ENCODE data around the gene CD68.
"Not testable (repeated sequence)": the region's sequence is repeated elsewhere in the genome, so short reads cannot be mapped to it uniquely, and the experiment has no call there.

CD68 gene

DNA sequence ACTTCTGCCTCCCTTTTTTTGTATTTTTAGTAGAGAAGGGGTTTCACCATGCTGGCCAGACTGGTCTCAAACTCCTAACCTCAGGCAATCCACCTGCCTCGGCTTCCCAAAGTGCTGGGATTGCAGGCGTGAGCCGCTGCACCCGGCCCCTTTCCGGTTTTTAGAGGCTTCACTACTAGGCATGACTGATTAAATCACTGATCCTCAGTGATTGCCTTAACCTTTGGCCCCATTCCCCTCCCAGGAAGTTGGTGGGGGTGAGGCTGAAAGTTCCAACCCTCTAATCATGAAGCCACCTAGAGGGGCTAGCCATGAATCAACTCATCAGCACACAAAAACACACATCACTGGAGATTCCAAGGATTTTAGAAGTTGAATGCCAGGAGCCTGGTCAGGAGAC, 18.1 kb downstream of the CD68 start:
- not testable (repeated sequence) for H3K27ac Mint-ChIP-seq; DNase-seq (ENCODE audit: low spot score in 2 of 2); H3K9me3 Mint-ChIP-seq; H3K4me1 Mint-ChIP-seq; ATAC-seq (ENCODE audit: low read depth); H3K4me3 Mint-ChIP-seq; H3K27me3 Mint-ChIP-seq
- peaks cover 38% of the 10 kb centered on the region for H3K36me3 Mint-ChIP-seq

DNA sequence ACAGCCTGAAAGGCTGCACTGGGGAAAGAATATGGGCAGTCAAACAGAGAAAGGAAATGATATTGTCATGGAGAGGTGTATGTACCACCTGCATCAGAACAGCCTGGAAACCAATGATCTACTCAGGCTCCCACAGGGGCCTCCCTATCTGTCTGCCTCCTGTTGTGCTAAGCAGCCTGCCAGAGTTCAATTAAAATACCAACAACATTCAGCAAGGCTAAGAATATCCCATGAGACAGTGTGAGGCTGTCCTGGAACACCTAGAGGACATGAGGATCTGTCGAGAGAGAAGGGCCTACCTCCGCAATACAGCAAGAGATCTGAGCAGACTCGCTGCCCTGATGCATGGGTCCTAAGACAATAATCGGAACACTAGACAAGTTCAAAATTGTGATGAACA, 26.8 kb downstream of the CD68 start:
- Mint-ChIP-seq H3K4me3 (no peak overlapping the region), H3K27ac (no peak overlapping the region), H3K4me1 (peaks cover 13% of the 10 kb centered on the region), H3K9me3 (no peaks in the 10 kb centered on the region), H3K36me3 (peaks cover 20% of the 10 kb centered on the region), H3K27me3 (no peaks in the 10 kb centered on the region)
- no peak for ATAC-seq (ENCODE audit: low read depth)
- DNase-seq (ENCODE audit: low spot score in 2 of 2): no peak

DNA sequence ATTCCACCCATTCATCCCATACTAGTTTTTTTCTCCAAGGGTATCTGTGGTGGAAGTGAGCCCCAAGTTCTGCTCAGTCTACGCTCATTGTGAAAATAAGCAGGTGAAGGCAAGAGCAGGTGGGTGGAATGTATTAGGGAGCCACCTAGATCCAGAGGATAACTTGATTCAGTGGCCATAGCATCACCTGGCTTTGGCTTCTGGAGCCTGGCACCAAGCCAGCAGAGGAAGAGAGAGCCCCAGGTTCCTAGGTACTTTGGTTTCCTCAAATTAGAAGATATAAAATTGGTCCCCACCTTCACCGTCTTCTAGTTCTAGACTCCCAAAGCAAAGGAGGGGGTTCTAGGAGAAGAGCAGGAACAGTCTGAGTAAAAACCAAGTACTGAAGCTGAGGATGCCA, 31.2 kb downstream of the CD68 start:
- Mint-ChIP-seq H3K4me1 (peaks cover 34% of the 10 kb centered on the region), H3K4me3 (no peak overlapping the region), H3K9me3 (no peaks in the 10 kb centered on the region), H3K27ac (no peak overlapping the region), H3K27me3 (no peaks in the 10 kb centered on the region), H3K36me3 (peaks cover 6% of the 10 kb centered on the region)
- ATAC-seq (ENCODE audit: low read depth): no peak
- no peak for DNase-seq (ENCODE audit: low spot score in 2 of 2)

DNA sequence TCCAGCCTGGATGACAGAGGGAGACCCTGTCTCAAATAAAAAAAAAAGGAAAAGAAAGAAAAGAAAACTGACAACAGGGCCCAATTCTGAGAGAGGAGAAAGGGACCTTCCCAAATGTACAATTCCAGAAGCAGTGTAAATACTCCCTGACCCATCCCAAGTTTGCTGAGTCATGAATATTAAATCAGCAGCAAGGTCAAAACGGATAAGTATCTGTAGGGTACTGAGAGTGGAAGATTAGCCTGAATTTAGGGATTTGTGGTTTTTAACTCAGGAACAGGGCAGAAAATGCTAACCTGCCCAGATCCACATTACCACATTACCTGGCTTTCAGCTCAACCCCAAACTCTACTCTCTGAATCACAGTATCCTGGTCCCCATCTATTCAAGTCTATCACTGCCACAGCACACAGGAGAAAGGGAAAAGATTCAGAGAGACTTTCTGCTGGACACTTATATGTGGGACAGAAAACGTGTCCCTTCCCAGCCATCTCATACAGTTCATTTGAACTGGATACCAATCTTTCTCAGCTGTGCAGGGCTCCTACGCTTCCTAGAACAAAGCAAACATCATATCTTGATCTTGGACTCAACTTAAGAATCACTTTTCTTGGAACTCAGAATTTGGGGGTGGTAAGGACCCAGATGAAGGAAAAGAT, 32.3 kb downstream of the CD68 start:
- no peaks in the 10 kb centered on the region for H3K9me3 Mint-ChIP-seq
- peaks cover 6% of the 10 kb centered on the region for H3K36me3 Mint-ChIP-seq
- ATAC-seq (ENCODE audit: low read depth) (no peak), DNase-seq (ENCODE audit: low spot score in 2 of 2) (no peak)
- H3K27ac Mint-ChIP-seq: no peak overlapping the region
- H3K4me1 Mint-ChIP-seq: peaks cover 31% of the 10 kb centered on the region
- peak overlapping the region; percentile 18 for H3K4me3 Mint-ChIP-seq
- H3K27me3 Mint-ChIP-seq: no peaks in the 10 kb centered on the region

- H3K27ac Mint-ChIP-seq: no peak overlapping the region
- ATAC-seq (ENCODE audit: low read depth): no peak
- no peak for DNase-seq (ENCODE audit: low spot score in 2 of 2)
- H3K9me3 Mint-ChIP-seq: no peaks in the 10 kb centered on the region
- peak overlapping the region; percentile 53 for H3K4me3 Mint-ChIP-seq
- H3K4me1 Mint-ChIP-seq: peaks cover 31% of the 10 kb centered on the region
- H3K27me3 Mint-ChIP-seq: no peaks in the 10 kb centered on the region
- peaks cover 6% of the 10 kb centered on the region for H3K36me3 Mint-ChIP-seq
These were observed 32.8 kb downstream of the CD68 start for GRCh38 chr17:7612294-7612640.

DNA sequence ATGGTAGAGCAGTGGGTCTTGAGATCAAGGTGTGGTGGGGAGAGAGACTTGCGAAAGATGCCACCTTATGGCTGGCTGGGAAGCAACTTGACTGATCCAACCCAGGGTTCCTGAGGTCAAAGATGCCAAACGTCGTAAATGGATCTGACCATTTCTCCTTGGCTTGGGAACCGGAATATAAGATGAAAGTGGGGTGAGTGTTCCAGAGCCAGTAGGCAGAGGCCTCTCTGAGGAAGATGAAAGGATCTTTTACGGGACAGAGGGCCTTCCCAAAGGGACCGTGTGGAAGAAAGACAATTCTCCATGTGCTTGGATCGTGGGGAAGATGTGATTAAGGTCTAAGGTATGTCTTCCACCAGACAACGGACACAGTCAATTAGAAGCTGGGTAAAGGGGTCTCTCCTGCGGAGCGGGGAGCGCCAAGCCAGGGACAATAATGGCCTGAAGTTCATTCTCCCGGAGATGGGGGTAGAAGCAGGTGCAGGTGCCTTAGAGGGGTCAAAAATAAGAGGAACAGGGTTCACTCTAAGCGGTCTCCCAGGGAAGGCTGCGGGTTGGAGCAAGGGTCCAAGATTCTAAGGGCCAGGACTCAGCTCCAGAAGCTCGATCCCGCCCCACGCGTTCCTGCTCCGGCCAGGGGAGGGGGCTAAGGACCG, 34.5 kb downstream of the CD68 start:
- Mint-ChIP-seq H3K36me3 (peaks cover 4% of the 10 kb centered on the region), H3K27me3 (no peaks in the 10 kb centered on the region), H3K27ac (peak overlapping the region; percentile 54), H3K4me1 (peaks cover 31% of the 10 kb centered on the region), H3K4me3 (peak overlapping the region; percentile 83), H3K9me3 (no peaks in the 10 kb centered on the region)
- no peak for DNase-seq (ENCODE audit: low spot score in 2 of 2)
- no peak for ATAC-seq (ENCODE audit: low read depth)

GRCh38 chr17:7614425-7615264, 35.2 kb downstream of the CD68 start, which contains the start of gene FXR2:
Gene FXR2, minus strand, starts transcription at chr17:7614897. Its CDS starts 365 bp downstream, at chr17:7614532.
- H3K4me1 Mint-ChIP-seq: peaks cover 27% of the 10 kb centered on the region
- DNase-seq (ENCODE audit: low spot score in 2 of 2): peak; percentile 95 to 98
- peak within 1 kb of the TSS; percentile 92 for H3K27ac Mint-ChIP-seq
- no peaks in the 10 kb centered on the region for H3K9me3 Mint-ChIP-seq
- H3K27me3 Mint-ChIP-seq: no peaks in the 10 kb centered on the region
- ATAC-seq (ENCODE audit: low read depth): peak; percentile 85
- H3K36me3 Mint-ChIP-seq: peaks cover 3% of the 10 kb centered on the region
- peak within 1 kb of the TSS; percentile 87 for H3K4me3 Mint-ChIP-seq

DNA sequence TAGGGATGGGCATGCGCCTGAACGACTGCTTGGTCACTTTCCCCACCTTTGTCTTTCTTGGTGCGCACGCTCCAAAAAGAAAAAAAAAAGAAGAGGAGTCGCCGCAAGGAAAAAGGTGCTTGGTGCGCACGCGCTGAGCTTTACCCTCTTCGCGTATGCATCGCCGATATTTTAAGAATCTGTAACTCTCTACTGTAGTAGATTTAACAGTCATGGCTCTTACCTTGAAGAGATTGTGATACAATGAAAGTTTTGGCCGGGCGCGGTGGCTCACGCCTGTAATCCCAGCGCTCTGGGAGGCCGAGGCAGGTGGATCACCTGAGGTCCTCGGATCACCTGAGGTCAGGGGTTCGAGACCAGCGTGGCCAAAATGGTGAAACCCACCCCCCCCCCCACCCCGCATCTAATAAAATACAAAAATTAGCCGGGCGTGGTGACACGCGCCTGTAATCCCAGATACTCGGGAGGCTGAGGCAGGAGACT, 35.9 kb downstream of the CD68 start:
- ATAC-seq (ENCODE audit: low read depth): peak; percentile 27
- Mint-ChIP-seq H3K4me3 (peak overlapping the region; percentile 87), H3K4me1 (peaks cover 26% of the 10 kb centered on the region), H3K36me3 (peaks cover 3% of the 10 kb centered on the region), H3K27me3 (no peaks in the 10 kb centered on the region), H3K9me3 (no peaks in the 10 kb centered on the region), H3K27ac (peak overlapping the region; percentile 92)
- DNase-seq (ENCODE audit: low spot score in 2 of 2): no peak

DNA sequence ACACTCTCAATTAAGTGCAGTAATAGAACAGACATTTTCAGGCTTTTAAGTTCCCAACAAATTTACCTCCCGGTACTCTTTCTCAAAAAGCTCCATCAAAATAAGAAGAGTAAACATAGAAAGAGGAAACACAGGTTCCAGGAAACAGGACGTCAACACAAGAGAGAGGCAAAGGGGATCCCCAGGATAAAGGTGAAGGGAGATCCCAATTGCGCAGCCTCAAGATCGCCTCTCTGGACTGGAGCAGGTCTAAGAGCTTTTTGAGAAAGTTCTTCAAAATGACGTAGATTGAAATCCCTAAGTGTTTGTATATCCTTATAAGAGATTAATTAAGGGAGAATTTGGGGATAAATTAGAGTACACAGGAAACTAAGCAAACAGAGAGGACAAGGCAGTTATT, 39.2 kb downstream of the CD68 start:
- Mint-ChIP-seq H3K9me3 (no peaks in the 10 kb centered on the region), H3K27me3 (no peaks in the 10 kb centered on the region), H3K4me3 (no peak overlapping the region), H3K27ac (no peak overlapping the region), H3K4me1 (peaks cover 4% of the 10 kb centered on the region), H3K36me3 (no peaks in the 10 kb centered on the region)
- no peak for DNase-seq (ENCODE audit: low spot score in 2 of 2)
- ATAC-seq (ENCODE audit: low read depth): no peak

- Mint-ChIP-seq H3K27me3 (no peaks in the 10 kb centered on the region), H3K27ac (no peak overlapping the region), H3K36me3 (no peaks in the 10 kb centered on the region), H3K4me1 (no peaks in the 10 kb centered on the region), H3K4me3 (no peak overlapping the region), H3K9me3 (no peaks in the 10 kb centered on the region)
- ATAC-seq (ENCODE audit: low read depth) (no peak), DNase-seq (ENCODE audit: low spot score in 2 of 2) (no peak)
These were observed 41.4 kb downstream of the CD68 start for GRCh38 chr17:7620835-7621234.

DNA sequence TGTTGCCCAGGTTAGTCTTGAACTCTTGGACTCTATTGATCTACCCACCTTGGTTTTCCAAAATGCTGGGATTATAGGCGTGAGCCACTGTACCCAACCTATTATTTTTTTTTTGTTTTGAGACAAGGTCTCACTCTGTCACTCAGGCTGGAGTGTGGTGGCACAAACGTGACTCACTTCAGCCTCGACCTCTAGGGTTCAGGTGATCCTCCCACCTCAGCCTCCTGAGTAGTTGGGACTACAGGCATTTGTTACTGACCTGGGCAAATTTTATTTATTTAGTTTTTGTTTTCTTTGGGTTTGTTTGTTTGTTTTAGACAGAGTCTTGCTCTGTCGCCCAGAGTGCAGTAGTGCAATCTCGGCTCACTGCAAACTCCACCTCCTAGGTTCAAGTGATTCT, 44.2 kb downstream of the CD68 start:
- peaks cover 5% of the 10 kb centered on the region for H3K36me3 Mint-ChIP-seq
- no peak for DNase-seq (ENCODE audit: low spot score in 2 of 2)
- no peak for ATAC-seq (ENCODE audit: low read depth)
- H3K9me3 Mint-ChIP-seq: no peaks in the 10 kb centered on the region
- H3K27ac Mint-ChIP-seq: no peak overlapping the region
- H3K4me1 Mint-ChIP-seq: peaks cover 9% of the 10 kb centered on the region
- no peaks in the 10 kb centered on the region for H3K27me3 Mint-ChIP-seq
- H3K4me3 Mint-ChIP-seq: no peak overlapping the region

DNA sequence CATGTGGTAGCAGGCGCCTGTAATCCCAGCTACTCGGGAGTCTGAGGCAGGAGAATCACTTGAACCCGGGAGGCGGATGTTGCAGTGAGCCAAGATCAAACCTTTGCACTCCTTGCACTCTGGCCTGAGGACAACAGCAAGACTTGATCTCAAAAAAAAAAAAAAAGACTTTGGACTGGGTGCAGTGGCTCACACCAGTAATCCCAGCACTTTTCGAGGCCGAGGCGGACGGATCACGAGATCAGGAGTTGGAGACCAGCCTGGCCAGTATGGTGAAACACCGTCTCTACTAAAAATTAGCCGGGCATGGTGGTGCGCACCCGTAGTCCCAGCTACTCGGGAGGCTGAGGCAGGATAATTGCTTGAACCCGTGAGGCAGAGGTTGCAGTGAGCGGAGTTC, 46.3 kb downstream of the CD68 start:
- not testable (repeated sequence) for ATAC-seq (ENCODE audit: low read depth); H3K36me3 Mint-ChIP-seq; DNase-seq (ENCODE audit: low spot score in 2 of 2); H3K9me3 Mint-ChIP-seq; H3K27me3 Mint-ChIP-seq; H3K4me1 Mint-ChIP-seq; H3K27ac Mint-ChIP-seq
- H3K4me3 Mint-ChIP-seq: peak overlapping the region; percentile 11

DNA sequence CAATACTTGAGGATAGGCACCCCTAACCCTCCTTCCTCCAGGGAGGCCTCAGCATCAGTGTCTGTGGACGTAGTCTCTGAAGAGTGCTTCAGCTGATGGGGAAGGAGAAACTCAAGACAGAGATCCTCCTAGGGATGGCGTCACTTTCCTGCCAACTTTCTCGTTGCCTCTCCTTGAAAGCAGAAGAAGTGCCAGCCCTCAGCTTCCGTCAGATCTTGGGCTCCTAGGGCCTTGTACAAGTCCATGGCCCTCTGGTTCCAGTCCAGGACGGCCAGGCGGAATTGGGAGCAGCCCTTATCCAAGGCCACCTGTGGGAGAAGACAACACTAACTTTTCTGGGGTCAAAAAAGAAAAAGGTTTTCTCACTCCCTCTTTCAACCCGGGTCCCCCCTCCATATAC, 46.9 kb downstream of the CD68 start:
- peaks cover 5% of the 10 kb centered on the region for H3K36me3 Mint-ChIP-seq
- ATAC-seq (ENCODE audit: low read depth) (no peak), DNase-seq (ENCODE audit: low spot score in 2 of 2) (no peak)
- H3K27ac Mint-ChIP-seq: no peak overlapping the region
- H3K4me1 Mint-ChIP-seq: peaks cover 9% of the 10 kb centered on the region
- H3K9me3 Mint-ChIP-seq: no peaks in the 10 kb centered on the region
- no peaks in the 10 kb centered on the region for H3K27me3 Mint-ChIP-seq
- peak overlapping the region; percentile 95 for H3K4me3 Mint-ChIP-seq

- peaks cover 5% of the 10 kb centered on the region for H3K36me3 Mint-ChIP-seq
- ATAC-seq (ENCODE audit: low read depth) (no peak), DNase-seq (ENCODE audit: low spot score in 2 of 2) (no peak)
- peak overlapping the region; percentile 95 for H3K4me3 Mint-ChIP-seq
- peaks cover 9% of the 10 kb centered on the region for H3K4me1 Mint-ChIP-seq
- no peaks in the 10 kb centered on the region for H3K9me3 Mint-ChIP-seq
- H3K27me3 Mint-ChIP-seq: no peaks in the 10 kb centered on the region
- H3K27ac Mint-ChIP-seq: peak overlapping the region; percentile 79
These were observed 47.5 kb downstream of the CD68 start for GRCh38 chr17:7626956-7627249.
